ENCODE data around the gene INTS15.
"Not testable (repeated sequence)": the region's sequence is repeated elsewhere in the genome, so short reads cannot be mapped to it uniquely, and the experiment has no call there.

Gene INTS15

DNA sequence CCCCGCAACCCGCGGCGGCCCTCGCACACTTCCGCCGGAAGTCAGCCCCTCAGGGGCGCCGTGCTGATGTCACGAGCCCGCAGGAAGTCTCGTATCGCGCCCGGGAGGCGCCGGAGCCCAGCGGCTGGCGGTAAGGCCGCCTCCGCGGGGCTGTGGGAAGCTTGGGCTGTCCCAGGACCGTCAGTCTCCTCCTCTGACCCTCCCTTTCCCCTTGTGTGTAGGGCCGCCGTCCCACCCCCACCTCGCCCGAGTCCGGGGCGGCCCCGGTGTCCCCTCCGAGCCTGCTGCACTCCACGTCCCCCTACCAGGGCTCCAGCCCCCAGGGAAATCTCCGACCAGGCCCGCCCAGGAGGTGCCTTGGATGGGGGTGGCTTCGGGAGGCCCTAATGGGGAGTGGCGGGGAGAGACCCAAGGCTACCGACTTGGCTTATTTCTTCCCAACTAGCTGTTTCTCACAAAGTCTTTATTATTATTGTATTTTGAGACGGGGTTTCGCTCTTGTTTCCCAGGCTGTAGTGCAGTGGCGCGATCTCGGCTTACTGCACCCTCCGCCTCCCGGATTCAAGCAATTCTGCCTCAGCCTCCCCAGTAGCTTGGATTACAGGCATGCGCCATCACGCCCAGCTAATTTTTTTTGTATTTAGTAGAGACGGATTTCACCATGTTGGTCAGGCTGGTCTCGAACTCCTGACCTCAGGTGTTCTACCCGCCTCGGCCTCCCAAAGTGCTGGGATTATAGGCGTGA, 12.3 kb upstream of the INTS15 start, which contains the start of gene ZDHHC4:
TSS of gene ZDHHC4 (plus strand) at position 86 of the 745 bp plus-strand sequence. CDS start 3,108 bp downstream, outside the sequence.
- DNase-seq (ENCODE audit: low read depth), result peak; percentile 63

DNA sequence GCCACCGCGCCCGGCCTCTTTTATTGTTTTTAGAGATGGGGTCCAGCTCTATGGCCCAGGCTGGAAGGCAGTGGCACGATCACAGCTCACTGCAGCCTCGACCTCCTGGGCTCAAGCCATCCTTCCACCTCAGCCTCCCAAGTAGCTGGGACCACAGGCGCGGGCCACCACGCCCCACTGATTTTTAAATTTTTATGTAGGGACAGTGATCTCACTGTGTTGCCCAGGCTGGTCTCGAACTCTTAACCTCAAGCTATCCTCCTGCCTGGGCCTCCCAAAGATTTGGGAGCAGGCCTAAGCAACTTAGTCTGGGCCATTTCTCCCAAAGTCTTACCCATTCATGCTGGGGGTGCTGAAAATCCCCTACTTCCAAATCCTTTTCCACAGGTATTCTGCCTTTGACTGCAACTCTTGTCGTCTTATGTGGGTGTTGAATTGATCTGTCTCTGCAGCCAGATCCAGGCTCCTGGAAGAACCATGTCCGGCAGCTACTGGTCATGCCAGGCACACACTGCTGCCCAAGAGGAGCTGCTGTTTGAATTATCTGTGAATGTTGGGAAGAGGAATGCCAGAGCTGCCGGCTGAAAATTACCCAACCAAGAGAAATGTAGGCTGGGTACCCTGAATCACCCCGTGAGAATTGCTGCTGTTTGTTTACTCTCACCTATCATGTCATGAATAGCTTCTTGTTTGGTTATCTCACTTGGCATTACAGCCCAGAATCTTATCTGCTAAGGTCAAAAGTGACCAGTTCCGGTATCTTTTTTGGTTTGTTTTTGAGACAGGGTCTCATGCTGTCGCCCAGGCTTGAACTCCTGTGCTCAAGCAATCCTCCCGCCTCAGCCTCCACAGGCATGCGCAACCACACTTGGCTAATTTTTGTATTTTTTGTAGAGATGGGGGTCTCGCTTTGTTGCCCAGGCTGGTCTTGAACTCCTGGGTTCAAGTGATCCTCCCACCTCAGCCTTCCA, 11.4 kb upstream of the INTS15 start:
- DNase-seq (ENCODE audit: low read depth), result no peak

DNA sequence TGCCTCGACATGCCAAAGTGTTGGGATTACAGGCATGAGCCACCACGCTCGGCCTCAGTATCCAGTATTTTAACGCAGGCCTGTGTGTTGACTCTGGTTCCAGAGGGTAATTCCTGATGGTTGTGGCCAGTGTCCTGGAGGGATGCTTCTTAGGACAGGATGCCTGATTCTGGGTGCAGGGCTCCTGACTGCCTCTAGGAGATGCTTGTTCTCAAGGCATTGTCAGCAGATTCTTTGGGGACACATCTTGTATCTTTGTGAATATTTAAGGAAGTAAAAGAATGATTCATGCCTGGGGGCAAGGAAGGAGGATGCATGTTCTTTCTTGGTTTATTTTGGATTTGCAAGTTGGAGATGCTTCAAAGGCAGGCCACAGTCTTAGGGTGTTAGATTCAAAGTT, 10.4 kb upstream of the INTS15 start:
- DNase-seq (ENCODE audit: low read depth), result no peak

DNA sequence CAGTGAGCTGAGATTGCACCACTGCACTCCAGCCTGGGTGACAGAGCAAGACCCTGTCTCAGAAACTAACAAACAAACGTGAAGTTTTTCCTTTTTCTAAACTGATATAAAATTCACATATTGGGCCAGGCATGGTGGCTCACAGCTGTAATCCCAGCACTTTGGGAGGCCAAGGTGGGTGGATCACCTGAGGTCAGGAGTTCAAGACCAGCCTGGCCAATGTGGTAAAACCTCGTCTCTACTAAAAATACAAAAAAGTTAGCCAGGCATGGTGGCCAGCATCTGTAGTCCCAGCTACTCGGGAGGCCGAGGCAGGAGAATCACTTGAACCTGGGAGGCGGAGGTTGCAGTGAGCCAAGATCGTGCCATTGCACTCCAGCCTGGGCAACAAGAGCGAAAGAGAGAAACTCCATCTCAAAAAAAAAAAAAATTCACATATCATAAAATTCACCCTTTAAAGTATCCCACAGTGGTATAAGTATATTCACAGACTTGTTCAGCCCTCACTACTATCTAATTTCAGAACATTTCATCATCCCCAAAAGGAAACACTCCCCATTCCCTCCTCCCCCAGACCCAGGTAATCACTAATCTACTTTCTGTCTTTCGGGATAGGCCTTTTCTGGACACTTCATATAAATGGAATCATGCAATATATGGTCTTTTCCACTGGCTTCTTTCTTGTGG, 3.9 kb upstream of the INTS15 start:
- not testable (repeated sequence) for DNase-seq (ENCODE audit: low read depth)

DNA sequence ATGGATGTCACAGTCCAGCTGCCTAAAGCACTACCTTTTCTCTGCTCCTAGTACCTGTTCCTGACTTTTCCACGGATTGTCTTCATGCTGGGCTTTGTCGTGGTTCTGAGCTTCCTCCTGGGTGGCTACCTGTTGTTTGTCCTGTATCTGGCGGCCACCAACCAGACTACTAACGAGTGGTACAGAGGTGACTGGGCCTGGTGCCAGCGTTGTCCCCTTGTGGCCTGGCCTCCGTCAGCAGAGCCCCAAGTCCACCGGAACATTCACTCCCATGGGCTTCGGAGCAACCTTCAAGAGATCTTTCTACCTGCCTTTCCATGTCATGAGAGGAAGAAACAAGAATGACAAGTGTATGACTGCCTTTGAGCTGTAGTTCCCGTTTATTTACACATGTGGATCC, 1.3 kb upstream of the INTS15 start:
- no peak for DNase-seq (ENCODE audit: low read depth)

DNA sequence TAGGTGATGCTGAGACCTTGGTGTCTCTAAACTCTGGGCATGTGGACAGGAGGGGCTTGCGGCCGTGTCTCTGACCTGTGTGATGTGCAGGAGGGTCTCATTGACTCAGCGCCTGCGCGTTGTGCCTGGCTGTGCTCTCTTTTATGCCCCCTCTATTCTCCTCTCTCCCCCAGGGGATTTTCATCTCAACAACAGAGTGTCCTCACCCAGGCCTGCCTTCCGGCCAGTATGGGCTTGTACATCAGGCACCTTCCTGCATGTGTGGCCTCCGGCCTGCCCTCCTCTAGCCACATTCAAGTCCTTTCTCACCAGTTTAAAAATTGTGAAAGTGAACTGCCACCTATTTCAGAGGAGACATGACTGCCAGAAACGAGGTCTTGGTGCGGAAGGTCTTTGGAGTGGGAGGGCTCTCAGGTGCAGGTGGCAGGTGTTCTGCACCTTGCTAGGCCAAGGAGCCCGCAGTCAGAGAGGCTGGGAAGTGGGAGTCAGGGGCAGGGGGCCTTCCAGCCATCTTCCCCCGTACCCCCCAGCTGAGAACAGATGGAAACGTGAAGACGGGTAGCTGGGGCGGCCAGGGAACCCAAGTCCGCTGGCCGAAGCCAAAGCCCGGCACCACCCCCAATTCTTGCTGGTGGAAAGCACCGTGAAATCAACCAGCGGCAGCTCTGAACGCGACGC, 531 bp upstream of the INTS15 start:
- DNase-seq (ENCODE audit: low read depth), result no peak

DNA sequence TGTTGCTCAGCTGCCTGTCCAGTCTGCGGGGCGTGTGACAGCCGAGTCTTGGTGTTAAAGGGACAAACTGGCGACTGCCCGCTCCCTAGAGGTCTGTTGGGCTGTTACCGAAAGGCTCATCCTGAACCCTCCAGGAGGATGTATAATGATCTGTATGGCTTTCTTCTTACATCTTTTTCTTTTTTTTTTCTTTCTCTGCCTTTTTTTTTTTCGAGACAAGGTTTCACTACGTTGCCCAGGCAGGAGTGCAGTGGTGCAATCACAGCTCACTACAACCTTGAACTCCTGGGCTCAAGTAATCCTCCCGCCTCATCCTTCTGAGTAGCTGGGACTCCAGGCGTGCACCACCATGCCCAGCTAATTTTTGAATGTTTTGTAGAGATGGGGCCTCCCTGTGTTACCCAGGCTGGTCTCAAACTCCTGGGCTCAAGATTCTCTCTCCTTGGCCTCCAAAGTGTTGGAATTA, 857 bp downstream of the INTS15 start:
- DNase-seq (ENCODE audit: low read depth), result no peak

DNA sequence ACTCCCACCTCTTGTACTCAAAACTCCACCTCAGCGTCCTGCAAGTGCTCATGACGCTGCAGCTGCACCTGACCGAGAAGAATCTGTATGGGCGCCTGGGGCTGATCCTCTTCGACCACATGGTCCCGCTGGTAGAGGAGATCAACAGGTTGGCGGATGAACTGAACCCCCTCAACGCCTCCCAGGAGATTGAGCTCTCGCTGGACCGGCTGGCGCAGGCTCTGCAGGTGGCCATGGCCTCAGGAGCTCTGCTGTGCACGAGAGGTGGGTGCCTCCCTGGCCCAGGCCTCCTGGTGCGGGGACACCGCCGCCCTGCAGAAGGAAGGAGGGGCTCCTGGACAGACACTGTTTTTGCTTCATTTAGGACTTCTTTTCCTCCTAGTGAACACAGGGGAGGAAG, 10.3 kb downstream of the INTS15 start:
- DNase-seq (ENCODE audit: low read depth), result no peak

DNA sequence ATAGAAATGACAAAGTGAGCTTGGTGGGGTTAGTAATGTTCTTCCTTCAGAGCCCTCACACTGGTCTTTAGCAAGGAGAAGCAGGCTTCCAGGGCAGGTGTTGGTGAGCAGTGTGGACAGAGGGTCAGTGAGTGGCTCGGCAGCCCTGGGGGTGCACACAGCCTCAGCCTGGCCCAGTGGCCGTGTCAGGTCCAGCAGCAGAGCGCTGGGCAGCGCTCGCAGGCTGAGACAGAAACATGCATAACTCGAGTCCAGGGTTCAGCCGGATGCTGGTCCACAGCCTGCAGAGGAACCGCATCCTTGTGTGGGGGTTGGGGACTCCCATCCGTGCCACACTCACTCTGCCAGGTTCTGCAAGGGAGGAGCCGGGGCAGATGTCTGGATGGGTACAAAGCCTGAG, 14.6 kb downstream of the INTS15 start:
- no peak for DNase-seq (ENCODE audit: low read depth)

DNA sequence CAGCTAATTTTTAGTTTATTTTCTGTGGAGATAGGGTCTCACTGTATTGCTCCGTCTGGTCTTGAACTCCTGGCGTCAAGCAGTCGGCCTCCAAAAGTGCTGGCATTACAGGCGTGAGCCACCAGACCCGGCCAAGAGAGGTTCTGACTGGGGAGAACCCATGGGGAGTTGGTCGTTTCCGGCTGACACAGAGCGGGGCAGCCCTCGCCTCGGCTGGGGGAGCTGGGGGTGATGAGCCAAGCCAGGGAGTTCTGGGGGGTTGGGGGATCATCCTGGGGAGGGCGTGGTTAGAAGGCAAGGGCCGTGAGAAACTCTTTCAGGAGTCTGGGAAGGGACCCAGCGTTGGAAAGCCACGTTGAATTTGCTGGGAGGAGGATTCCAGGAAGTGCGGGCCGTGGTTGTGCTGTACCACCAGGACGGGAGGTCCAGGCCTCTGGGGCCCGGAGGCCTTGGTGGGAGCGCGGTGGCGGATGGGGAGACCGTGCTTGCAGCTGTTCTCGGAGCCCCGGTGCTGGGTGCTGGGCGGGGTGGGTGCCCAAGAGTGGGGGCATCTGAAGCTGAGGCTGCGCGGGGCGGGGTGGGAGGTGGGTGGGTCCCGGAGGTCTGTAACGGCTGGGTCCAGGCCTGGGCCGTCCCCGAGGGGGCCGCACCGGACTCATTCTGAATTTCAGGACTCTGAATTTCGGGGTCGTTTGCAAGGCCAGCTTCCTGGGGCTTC, 17.2 kb downstream of the INTS15 start:
- no peak for DNase-seq (ENCODE audit: low read depth)

DNA sequence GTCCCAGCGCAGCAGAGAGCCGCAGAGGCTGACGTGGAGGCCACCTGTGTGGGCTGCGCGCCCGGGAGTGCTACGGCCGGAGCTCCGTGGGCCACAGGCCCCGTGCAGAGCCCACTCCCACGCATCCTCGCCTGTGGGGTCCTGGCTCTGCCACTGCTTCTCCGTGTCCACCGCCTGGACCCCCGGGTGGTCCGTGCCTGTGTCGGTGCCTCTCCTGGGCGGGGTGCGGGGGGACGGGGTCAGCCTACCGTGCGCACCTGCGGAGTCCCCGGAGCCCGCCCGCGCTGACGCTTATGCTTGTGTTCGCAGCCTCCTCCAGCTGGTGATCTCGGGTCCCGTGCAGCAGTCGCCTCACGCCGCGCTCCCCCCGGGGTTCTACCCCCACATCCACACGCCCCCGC, 17.8 kb downstream of the INTS15 start:
- no peak for DNase-seq (ENCODE audit: low read depth)

DNA sequence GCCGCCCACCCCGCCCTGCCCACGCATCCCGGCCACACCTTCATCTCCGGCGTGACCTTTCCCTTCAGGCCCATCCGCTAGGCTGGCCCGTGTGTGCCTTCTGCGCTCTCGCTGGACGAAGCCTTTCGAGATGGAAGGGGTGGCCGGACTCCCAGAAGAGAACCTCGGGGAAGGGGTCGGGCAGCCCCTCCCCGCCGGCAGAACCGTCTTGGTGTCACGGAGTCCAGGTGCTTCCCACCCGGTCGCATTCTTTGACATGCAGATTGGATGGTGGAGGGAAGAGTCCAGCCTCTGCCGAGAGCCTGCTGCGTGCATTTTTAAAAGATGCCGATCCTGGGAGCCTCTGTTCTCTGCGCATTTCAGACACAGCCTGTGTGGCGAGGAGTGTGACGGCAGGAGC, 18.3 kb downstream of the INTS15 start:
- no peak for DNase-seq (ENCODE audit: low read depth)

DNA sequence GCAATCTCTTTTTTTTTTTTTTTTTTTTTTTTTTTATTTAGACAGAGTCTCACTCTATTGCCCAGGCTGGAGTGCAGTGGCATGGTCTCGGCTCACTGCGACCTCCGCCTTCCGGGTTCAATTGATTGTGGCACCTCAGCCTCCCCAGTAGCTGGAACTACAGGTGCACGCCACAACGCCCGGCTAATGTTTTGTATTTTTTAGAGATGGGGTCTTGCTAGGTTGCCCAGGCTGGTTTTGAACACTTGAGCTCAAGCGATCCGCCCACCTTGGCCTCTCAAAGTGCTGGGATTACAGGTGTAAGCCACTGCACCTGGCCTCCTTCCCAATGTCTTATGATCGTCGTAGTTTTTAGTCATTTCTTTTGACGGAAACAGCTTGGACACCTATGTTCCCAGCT, 19.0 kb downstream of the INTS15 start:
- DNase-seq (ENCODE audit: low read depth), result no peak

DNA sequence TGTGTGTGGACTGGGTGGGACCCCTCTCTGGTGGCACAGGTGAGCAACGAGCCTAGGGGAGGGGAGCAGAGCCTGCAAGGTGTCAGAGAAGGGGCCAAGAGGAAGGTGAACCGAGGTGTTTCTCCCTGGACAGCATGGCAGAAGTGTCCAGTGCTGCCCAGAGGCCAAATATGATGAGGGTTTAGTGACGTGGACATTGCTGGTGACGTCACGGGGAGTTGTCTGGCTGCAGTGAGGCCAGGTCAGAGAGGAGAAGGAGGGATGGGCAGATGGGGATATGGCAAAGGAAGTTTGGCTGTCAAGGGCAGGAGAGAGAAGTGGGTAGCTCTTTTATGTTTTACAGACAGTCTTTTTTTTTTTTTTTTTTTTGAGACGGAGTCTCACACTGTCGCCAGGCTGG, 23.0 kb downstream of the INTS15 start:
- no peak for DNase-seq (ENCODE audit: low read depth)

DNA sequence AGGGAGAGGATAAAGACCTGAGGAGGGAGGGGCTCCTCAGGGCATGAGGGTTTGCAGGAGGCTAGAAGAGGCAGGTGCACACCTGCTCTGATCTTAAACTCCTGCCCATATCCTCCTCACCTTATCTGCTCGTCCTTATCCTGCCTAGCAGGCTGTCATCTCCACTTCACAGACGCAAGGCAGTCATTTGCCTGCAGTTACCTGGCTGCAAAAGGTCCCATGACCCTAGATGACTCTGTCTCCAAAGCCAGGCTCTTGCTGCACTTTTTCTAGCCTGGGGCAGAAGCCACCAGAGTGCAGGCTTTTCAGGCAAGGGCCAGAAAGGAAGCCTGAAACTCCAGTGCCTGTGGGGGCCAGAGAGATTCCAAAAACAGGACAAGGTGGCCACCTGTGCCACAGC, 23.9 kb downstream of the INTS15 start:
- no peak for DNase-seq (ENCODE audit: low read depth)

DNA sequence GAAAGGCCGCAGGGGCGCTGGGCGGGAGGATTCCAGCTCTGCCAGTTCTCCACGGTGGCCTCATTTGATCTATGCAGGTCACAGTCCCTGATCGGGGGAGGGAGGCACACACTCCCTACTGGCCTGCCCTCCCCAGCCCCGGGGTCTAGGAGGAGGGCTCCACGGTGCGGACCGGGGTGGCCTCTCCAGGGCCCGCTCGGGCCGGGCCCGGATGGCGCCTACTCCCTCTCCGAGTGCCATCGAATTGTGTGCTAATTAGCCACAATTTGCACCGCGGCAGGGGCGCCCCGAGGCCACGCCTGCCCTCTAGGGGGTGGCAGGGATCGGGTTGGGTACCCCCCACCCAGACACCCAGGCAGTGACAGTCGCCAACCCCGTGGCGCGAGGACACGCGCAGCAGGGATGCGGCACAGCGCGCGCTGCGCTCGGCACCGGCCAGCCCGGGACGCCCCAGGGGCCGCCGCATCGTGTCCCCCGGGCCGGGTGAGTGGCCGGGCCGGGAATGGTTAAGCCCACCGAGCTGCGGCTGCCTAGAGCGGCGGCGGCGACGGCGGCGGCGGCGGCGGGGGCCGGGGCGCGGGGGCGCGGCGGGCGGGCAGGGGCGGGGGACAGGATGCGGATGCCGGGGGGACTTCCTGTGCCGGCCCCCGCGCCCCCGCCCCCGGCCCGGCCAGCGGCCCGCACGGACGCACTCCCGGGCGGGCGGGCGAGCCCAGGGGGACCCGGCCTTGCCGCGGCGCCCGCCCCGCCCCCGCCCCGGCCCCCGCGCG, 25.3 kb downstream of the INTS15 start, which contains the start of gene ZNF853:
TSS of gene ZNF853 (plus strand) at position 658 of the 770 bp plus-strand sequence. CDS start 565 bp downstream, outside the sequence.
- no peak for DNase-seq (ENCODE audit: low read depth)

DNA sequence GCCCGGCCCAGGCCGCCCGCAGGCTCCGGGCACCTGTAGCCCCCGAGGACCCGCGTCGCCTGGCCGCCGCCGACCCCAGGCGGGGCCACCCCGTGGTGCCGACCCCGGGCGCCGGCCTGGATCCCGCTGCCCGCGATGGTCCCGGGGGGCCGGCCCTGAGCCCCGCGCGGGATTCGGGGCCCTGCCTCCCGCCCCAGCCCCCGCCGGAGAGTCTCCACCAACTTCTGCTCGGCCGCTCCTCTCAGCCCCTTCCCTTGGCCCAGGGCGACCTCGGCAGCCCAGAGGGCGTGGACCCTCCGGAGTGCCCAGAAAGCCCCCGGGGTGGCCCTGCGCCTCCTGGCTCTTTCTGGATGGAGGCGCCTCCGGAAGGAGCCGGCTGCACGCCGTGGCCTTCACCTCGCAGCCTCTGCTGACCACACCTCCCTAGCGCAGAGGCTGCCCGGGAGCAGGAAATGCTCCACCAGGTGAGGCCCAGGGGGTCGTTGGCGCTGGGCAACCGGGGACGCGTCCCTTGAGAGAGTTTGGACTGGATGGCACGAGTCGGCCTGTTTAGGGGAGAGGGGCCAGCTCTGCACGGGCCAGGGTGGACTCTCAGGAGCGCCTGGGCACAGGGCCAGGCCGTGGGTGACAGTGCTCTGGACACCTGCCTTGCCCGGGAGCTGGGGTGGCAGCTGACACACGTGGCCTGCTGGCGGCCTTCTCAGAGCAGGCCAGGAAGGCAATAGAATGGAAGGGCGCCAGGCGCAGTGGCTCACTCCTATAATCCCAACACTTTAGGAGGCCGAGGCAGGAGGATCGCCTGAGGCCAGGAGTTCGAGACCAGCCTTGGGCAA, 26.1 kb downstream of the INTS15 start:
- DNase-seq (ENCODE audit: low read depth), result no peak

DNA sequence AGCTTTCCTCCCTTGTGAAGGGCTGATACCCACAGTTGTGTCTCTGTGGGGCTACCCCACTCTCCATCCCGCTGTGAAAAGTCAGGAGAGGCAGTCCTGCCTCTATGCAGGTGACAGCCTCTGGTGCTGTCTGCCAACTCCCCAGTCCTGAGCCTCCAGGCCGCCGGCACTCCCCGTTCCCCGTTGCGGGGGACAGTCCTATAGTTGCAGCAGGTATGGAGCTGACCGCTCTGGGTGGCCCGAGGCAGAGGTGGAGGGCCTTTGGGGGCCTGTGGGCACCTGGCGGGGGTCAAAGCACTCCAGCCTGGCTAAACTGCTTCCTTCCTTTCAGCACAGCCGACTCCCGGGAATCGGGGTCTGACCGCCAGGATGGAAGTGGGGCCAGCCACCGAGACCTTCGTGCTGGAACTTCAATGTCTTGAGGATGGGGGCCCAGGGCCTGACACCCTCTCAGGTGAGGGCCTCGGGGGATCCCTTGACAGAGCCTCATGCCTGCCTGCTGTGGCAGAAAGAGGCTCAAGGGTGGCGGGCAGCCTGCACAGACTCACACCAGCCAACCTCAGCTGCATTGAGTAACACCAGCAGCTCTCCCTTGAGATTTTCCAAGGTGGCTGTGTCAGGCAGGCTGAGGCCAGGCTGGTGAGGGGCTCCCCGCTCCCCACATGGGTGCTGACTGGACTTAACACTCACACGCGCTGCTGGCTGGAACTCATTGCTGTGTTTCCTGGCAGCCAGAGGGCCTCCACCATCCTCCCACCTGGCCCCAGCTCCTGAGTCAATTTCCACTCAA, 27.2 kb downstream of the INTS15 start:
- DNase-seq (ENCODE audit: low read depth), result no peak
